ACHN (cell line): Measurements from ENCODE around the gene NSL1.
"Not testable (repeated sequence)": the region's sequence is repeated elsewhere in the genome, so short reads cannot be mapped to it uniquely, and the experiment has no call there.

Experiments
- DNase-seq: peaks from one replicate; pipeline ENCODE4 v3.0.0-alpha.2; 2015
- in situ Hi-C: cut with HindIII; loops from 2 replicates; pipeline ENCODE4 v1.10.0; 2017; ENCODE audit warnings: low sequenced_read_pairs, low pct_ligation_motif_present, low pct_unique_long_range_greater_than_20kb

Gene NSL1

DNA sequence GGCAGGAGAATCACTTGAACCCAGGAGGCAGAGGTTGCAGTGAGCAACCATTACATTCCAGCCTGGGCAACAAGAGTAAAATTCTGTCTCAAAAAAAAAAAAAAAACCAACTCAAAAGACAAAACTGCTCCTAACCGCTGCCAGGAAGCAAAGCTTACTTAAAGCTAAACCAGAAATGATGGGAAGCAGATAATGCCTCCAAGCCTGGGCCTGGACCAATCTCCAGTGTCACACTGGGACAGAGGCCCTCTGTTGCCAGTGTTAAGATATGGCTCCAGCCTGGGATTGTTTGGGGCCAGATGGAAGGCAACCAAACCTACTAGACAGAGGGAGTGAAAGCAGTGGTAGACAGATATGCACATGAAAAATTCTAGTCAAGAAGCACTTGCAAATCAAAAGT is 36.9 kb downstream of the NSL1 start:
- DNase-seq: no peak
- in situ Hi-C loops: no loop called here

DNA sequence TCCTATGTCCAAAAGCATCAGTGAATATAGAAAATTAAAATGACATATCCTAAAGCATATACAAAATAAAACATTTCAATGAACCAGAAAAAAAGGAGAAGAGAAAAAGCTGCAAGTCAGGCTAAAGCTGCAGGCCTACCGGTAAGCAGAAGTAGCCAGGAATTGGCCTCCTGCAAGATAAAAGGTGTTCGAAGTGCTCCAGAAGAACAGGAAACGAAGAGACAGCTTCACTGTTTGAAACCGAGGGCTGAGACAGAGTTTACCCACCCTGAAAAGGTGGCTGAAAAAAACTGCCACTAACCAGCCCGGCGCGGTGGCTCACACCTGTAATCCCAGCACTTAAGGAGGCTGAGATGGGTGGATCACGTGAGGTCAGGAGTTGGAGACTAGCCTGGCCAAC is 37.4 kb downstream of the NSL1 start:
- DNase-seq: no peak
- in situ Hi-C loops: no loop called here

DNA sequence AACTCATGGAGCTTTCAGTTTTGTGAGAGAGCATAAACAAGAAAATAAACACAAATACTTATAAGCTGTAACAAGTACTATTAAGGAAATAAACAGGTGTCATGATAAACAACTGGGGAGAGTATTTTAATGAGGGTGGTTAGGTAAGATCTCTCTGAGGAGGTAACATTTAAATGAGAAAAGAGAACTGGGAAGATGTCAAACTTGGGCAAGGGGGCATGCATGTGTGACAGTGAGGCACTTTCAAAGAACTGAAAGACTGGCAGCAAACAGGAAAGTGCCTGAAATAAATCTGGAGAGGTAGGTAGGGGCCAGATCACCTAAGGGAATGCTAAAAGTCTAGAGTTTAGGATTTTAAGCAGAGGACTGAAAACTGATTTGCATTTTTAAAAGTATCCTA is 37.8 kb downstream of the NSL1 start:
- in situ Hi-C loops: no loop called here
- DNase-seq: no peak

DNA sequence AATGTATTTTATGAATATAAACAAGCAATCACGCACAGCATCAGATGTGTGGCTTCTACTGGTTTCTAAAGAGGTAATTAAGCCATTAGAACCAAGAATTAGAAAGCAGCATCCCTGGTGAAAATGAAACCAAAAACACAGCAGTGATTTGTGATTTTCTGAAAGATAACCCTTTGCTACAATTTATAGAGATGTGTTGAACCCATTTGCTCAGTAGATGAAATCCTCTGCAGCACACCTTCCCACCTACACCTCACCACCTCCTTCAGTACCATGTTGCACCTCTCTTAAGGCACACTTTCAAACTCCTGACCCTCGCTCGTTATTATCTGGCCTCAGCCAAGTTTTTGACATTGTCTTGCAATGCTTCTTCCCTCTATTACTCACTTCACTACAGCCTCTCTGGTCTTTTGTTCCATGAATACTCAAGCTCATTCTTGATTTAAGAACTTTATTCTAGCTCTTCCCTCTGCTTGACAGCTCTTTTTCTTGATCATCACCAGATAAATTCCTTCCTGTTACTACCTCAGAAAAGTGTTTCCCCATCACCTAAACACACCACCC is 38.6 kb downstream of the NSL1 start:
- no peak for DNase-seq
- in situ Hi-C loops: no loop called here

DNA sequence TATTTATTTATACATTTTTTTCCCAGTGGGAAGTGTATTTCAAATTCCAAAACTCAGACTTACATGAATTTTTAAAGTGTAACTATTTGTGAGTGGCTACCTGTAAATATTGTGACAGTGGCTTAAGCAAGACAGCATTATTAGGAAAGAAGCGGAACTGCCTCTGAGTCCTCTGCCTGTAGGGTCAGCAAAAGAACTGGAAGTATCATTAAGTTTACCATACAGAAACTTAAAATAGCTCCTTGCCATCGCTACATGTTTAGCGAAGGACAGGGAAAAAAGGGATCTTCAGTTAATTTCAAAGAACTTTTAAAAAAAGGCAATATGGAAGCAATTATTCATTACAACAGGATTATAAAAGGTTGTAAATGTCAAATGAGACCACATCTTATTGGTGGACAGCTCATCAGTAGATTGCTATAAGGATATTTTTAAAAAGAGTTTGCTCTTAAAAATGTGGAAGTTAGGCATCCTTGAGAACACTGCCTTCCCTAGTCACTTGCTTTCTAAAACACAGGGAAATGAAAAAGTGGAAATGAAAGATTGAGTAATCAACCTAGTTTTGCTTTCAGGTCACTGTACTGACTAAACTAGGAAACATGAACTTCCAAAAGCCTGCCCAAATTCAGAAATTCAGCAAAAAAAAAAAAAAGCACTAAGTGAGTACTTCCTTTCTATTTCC is 39.2 kb downstream of the NSL1 start:
- no peak for DNase-seq
- in situ Hi-C loops: no loop called here

DNA sequence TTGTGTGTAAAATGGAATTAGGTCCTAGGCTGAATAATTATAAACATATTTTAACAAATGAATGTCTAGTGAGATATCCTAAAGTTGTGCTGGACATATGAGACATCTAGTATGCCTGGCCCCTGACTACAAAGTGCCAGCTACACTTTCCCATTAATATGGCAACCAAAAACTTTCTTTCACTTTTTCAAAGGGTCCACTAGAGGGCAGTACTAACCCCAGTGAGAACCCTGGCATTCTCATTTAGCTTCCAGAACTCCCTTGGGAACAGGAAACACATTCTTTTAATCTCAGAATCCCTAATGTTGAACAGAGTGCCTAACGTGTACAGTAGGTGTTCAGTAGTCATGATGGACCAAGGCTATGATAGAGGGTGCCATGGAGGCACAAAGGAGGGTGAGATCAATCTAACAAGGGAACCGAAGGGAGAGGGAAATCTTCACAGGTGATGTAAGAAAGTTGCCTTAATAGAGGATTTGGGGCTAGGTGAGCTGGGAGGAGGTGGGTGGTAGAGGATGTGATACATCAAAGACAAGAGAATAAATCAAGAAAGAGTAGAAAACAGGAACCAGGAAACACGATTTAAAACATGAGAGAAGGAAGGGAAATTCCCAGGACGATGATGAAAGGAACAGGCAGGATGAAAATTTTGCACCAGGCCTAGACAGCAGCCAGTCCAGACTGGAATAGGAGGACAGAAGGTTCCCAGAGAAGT is 41.6 kb downstream of the NSL1 start:
- in situ Hi-C loops: no loop called here
- peak; percentile 82 for DNase-seq

DNA sequence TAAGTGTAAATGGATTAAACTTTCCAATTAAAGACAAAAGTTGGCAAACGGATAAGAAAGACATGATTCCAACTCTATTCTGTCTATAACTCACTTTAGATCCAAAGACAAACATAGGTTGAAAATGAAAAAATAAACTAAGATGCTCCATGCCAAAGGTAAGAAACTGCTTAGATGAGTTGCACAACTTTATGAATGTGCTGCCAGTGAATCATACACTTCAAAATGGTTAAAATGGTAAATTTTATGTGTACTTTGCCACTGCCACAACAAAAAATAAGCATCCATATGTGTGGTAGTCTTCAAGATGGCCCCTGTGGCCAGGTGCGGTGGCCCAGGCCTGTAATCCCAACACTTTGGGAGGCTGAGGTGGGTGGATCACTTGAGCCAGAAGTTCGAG is 45.0 kb downstream of the NSL1 start:
- in situ Hi-C loops: no loop called here
- DNase-seq: no peak

DNA sequence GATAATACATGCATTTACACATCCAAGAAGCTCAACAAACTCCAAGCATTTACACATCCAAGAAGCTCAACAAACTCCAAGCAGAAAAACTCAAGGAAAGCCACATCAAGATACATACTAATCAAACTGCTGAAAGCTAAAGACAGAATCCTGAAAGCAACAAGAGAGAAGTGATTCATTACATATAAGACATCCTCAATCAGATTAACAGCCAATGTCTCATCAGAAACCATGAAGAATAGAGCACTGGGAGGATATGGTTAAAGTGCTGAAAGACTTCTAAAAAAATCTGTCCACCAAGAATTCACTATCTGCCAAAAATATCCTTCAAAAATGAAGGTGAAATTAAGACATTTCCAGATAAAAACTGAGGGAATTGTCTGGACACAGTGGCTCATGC is 46.3 kb downstream of the NSL1 start:
- in situ Hi-C loops: no loop called here
- DNase-seq: no peak

DNA sequence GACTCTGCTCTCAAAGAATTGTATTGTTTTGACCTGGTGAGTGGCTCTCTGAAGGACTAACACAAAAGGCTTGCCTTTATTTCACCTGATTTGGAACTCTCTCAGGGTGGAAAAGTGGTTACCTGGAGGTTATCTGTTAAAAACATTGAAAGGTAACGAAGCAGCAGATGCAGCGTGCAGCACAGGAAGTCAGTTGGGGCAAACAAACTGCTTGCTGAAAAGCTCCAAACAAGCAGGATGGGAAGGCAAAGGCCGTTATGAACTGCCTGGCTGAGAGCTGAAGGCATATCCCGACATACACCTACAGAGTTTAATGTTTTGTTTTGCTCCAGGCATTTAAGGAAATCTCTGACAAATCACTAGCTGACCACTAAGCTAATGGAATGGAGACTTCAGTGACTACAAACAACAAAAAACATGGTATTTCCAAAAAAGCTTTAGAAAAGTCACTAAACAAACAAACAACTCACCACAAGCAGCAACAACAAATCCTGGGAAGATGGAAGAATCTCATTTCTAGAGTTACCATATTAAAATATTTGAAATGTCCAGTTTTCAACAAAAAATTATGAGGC is 47.6 kb downstream of the NSL1 start:
- DNase-seq: no peak
- in situ Hi-C loops: no loop called here

DNA sequence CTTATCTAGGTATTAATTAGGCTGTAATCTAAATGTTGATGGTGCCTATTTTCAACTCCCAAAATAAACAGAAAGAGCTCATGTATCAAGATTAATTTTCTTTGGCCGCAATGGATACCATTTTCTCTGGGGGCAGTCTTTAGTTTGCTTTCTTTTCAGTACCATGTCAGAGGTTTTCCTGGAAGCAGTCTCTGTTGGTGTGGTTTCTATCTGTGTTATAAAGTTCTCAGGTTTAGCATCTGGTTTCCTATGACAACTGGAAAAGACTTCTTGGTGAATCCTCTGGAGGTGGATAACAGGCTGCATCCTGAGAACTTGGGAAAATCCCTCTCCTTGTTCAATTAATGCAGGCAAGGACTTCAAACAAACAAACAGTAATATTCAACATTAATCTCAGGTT is 53.2 kb downstream of the NSL1 start:
- in situ Hi-C loops: no loop called here
- DNase-seq: no peak

DNA sequence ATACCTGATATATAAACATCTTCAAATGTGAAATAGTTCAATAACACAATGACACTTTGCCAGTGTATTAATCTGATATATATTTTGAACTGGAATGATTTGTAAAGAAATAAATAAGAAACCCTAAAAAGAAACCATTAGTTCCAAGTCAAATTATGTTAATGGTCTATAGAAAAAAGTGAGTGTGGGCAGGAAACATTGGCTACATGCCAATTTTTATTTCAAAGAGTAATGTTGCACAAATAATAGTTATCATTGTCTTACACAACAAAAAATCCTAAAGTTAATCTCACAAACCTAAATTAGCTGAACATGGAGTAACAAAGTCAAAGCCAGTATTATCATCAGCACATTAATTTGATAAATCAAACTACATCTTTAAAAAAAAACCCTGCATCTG is 54.0 kb downstream of the NSL1 start:
- no peak for DNase-seq
- in situ Hi-C loops: no loop called here

DNA sequence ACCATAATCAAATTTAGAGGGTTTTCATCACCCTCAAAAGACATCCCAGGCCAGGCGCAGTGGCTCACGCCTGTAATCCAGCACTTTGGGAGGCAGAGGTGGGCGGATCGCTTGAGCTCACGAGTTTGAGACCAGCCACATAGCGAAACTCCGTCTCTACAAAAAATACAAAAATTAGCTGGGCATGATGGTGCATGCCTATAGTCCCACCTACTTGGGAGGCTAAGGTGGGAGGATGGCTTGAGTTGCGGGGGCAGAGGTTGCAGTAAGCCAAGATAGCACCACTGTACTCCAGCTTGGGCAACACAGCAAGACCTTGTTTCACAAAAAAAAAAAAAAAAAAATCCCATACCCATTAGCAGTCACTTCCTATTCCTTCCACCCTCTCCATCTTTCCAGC is 58.5 kb downstream of the NSL1 start:
- DNase-seq: no peak
- in situ Hi-C loops: no loop called here

DNA sequence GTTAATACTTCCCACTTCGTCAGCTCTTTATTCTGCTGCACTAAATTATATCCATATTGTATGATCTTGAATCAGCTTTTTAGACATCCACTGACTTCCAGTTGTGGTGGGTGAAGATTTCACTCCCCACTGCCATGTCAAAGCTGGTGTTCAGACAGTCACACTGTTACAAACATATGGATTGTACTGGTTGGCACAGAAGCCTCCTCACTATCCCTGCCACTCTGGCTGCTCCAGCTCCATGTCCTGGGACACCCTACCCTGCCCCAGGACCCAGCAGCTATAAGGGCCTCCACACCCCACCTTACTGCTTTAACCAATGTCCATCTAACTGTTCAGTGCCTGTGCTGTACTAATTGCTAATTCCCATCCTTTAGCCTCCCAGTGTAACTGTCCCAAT is 59.9 kb downstream of the NSL1 start:
- no peak for DNase-seq
- in situ Hi-C loops: no loop called here

DNA sequence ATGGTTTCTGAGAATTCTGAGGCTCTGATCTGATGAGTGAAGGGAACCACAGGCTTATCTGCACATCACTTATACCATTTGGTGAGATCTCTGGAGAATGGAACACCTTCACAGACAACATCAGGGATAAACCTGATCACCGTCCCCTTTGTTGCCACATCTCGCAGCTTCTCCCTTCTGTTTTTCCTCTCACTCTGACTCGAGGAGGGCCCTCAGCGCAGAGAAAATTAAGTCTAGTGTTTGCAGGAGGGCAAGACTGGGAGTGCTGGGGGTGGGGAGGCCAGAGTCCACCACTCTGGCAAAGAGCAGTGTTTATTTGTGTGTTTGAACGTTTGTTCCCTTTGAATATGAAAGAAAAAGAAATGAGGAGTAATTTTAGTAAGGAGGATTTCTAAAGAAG is 63.0 kb downstream of the NSL1 start:
- in situ Hi-C loops: no loop called here
- DNase-seq: no peak

DNA sequence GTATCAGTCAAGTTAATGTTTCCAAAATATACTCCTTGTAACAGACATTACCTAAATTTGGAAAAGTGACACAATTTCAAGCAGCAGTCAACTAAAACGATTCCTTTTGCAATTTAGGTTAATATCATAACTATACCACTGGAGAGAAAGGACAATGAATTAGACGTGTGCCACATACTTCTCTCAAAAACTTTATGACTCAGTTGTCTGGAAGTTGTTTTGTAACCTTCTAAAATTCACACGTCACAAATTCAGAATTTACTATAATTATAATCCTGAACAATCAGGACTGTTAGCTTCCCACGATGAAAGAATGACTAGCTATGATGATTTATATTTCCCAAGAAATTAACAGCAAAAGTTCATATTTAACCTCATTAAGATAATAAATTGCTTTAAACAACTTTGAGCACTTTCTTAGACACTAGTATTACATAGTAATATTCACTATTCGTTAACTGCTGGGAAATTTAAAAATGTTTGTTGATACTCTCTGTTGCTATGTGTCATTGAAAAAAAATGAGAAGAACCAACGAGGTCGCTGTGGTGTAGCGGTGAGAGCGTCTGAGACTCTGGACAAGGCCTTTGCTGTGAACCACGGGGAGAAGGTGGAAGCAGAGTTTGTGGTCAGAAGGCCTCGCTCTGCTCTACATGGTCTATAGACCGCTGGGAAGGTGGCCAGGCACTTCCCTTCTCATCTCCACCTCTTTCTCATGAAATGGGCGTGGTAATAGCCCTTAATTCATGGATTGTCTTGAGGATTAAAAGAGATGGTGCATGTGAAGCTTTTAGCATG is 64.0 kb downstream of the NSL1 start:
- in situ Hi-C loops: no loop called here
- no peak for DNase-seq

DNA sequence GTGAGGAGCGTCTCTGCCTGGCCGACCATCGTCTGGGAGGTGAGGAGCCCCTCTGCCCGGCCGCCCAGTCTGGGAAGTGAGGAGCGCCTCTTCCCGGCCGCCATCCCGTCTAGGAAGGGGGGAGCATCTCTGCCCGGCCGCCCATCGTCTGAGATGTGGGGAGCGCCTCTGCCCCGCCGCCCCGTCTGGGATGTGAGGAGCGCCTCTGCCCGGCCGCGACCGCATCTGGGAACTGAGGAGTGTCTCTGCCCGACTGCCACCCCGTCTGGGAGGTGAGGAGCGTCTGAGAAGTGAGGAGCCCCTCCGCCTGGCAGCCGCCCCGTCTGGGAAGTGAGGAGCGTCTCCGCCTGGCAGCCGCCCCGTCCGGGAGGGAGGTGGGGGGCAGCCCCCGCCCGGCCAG is 66.9 kb downstream of the NSL1 start:
- in situ Hi-C loops, DNase-seq: not testable (repeated sequence)

DNA sequence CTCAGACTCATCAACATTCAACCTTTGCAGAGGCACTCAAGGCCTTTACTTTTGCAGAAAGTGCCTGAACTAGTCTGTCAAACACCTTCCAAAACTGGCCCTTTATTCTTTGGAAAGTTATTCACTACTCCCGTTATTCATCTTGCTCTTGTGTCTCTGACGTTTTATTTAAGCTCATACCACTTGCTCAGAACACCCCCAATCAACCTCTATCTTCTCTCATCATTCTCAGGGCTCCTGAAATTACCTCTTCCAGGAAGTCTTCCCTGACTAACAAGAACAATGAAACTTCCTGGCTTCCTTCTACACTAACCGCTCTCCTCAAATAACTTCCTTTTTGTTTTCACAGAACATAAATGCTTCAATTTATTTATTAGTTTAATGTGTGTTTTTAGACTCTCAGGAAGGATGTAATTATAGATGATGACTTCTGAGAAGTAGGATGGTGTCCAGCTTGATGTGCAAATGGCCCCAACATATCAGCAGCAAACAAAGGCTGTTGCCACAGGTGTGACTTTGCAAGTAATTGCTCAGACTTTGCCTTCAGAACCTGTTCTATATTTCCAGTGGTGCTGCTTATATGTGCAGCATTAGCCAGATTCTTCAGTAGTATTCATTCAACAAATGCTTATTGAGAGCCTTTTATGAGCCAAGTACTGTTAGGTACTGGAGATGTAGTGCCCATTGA is 69.2 kb downstream of the NSL1 start:
- in situ Hi-C loops: no loop called here
- DNase-seq: no peak

DNA sequence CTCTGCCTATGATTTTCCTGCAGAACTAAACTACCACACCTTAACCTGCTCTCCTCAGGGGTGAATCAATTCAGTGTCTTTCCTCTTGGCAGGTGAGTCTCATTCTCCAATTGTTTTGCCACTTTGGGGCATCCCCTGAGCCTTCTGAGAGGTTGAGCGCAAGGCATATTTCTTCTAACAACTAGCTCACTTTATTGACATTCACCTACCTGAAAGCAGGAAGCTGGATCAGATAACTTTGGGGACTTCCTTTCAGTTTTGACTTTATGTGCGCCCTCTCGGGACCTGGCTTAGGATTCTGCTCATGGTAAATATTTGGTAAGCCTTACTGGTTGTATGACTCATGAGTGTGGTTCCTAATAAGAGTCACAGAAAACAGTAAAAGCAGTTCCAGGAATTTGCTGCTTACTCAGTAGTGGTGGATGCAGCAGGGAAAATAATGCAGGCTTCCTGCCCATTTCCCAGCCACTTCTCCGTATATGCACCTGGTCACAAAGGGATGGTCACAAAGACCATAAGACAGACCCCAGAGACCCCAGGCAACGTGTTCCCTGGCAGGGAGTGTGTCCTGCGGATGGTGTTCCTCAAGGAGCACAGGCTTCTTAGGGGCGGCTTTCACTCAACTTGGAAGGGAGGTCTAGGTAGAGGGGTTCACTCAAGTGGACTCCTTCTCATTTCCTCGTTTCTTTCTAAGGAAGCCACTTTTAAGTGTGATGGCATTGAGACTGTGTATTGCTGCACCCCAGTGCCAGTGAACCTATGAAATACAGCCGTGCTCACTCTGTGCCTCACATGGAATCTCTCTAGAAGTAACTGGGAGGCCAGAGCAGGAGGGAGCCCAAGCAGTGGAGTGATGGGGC is 70.0 kb downstream of the NSL1 start:
- DNase-seq: peak; percentile 69
- in situ Hi-C loops: no loop called here
